Sigmoid colon (tissue), 4 donors: ENCODE measurements around the gene LCP2.

Source experiments
- EP300 ChIP-seq, 4 donors: sonication (generic); formaldehyde crosslinking; IDR thresholded peaks; one replicate each; pipeline ENCODE4 v1.6.1; 2017; ENCODE audit warnings: antibody characterized with exemption in 4 of 4
- POLR2AphosphoS5 ChIP-seq, 4 donors: sonication (generic); formaldehyde crosslinking; IDR thresholded peaks; one replicate each; pipeline ENCODE4 v1.6.1; 2017; ENCODE audit warnings: antibody characterized with exemption in 4 of 4
- TF ChIP-seq, protein P1 (sequence below), 4 experiments: fragments of 450-650 bp in 3 of 4; fragments of 200-600 bp in 1 of 4; IDR thresholded peaks; one replicate each; pipeline ENCODE4 v1.5.1; 2016 to 2019; ENCODE audit warnings: antibody characterized with exemption in 4 of 4, mild to moderate bottlenecking in 3 of 4, moderate library complexity in 2 of 4

DNA sequence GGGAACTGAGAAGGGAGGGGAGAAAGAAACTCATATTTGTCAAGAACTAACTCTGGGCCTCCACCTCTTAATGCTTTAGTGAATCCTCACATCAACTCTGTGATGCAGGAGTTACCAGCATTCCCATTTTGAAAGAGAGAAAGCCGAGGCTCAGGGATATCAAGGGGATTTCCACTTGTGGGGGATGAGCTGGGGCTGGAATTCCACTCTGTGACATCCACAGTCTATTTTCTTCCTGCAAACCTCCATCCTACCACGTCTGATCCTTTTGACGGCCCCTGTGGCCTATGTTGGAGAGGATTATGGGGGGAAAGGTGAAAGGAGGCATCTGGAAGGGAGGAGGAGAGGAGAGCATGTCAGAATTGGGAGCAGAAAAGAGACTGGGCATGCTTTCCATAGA, 9.0 kb downstream of the LCP2 start:
- TF ChIP-seq, protein P1, sequence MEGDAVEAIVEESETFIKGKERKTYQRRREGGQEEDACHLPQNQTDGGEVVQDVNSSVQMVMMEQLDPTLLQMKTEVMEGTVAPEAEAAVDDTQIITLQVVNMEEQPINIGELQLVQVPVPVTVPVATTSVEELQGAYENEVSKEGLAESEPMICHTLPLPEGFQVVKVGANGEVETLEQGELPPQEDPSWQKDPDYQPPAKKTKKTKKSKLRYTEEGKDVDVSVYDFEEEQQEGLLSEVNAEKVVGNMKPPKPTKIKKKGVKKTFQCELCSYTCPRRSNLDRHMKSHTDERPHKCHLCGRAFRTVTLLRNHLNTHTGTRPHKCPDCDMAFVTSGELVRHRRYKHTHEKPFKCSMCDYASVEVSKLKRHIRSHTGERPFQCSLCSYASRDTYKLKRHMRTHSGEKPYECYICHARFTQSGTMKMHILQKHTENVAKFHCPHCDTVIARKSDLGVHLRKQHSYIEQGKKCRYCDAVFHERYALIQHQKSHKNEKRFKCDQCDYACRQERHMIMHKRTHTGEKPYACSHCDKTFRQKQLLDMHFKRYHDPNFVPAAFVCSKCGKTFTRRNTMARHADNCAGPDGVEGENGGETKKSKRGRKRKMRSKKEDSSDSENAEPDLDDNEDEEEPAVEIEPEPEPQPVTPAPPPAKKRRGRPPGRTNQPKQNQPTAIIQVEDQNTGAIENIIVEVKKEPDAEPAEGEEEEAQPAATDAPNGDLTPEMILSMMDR (IDR thresholded peaks at IDR 0.05): no peak
- TF ChIP-seq POLR2AphosphoS5 (IDR thresholded peaks at IDR 0.05): no peak
- no peak for TF ChIP-seq EP300 (IDR thresholded peaks at IDR 0.05)
